GM23248 (cell line): ENCODE results near the gene EXOC3L1. TPM values are rescaled to one million over a fixed set of nuclear protein-coding genes. Genes with fewer than 3 reads are reported as not detected.

Experiments
- DNase-seq: peaks from one replicate; pipeline ENCODE4 v3.0.0-alpha.2; 2015
- H2AFZ ChIP-seq: fragments of 200-600 bp; sonication (generic); 2 replicates; pipeline ENCODE4 v1.6.1; 2016; ENCODE audit warnings: antibody characterized with exemption
- H3F3A ChIP-seq: fragments of 200-600 bp; sonication (generic); 2 replicates; pipeline ENCODE4 v1.6.1; 2016; ENCODE audit warnings: mild to moderate bottlenecking, antibody characterized with exemption, mixed run types; ENCODE audit not compliant: insufficient read depth
- H3K27ac ChIP-seq: fragments of 200-600 bp; sonication (generic); 2 replicates; pipeline ENCODE4 v1.5.1; 2016; ENCODE audit warnings: mild to moderate bottlenecking
- H3K27me3 ChIP-seq: fragments of 200-600 bp; sonication (generic); replicated peaks from 2 replicates; pipeline ENCODE4 v1.6.1; 2016; ENCODE audit warnings: mild to moderate bottlenecking; ENCODE audit not compliant: insufficient read depth
- H3K36me3 ChIP-seq: fragments of 200-600 bp; sonication (generic); 2 replicates; pipeline ENCODE4 v1.6.1; 2016; ENCODE audit warnings: low read depth, mild to moderate bottlenecking
- H3K4me1 ChIP-seq: fragments of 200-600 bp; sonication (generic); 2 replicates; pipeline ENCODE4 v1.6.1; 2016; ENCODE audit warnings: mild to moderate bottlenecking; ENCODE audit not compliant: insufficient read depth
- H3K4me2 ChIP-seq: fragments of 200-600 bp; sonication (generic); one replicate; pipeline ENCODE4 v1.6.1; 2016; ENCODE audit warnings: mild to moderate bottlenecking; ENCODE audit not compliant: unreplicated experiment
- H3K4me3 ChIP-seq: fragments of 200-600 bp; sonication (generic); 2 replicates; pipeline ENCODE4 v1.5.1; 2016; ENCODE audit warnings: mild to moderate bottlenecking
- H3K79me2 ChIP-seq: fragments of 200-600 bp; sonication (generic); 2 replicates; pipeline ENCODE4 v1.6.1; 2016; ENCODE audit warnings: mild to moderate bottlenecking; ENCODE audit not compliant: insufficient read depth
- H3K9ac ChIP-seq: fragments of 200-600 bp; sonication (generic); 2 replicates; pipeline ENCODE4 v1.6.1; 2016; ENCODE audit warnings: mild to moderate bottlenecking
- H3K9me2 ChIP-seq: fragments of 200-600 bp; sonication (generic); 2 replicates; pipeline ENCODE4 v1.6.1; 2016; ENCODE audit warnings: mixed run types, mild to moderate bottlenecking, moderate library complexity; ENCODE audit not compliant: insufficient read depth
- H3K9me3 ChIP-seq: fragments of 200-600 bp; sonication (generic); one replicate; pipeline ENCODE4 v1.6.1; 2017; ENCODE audit warnings: low read depth
- H4K20me1 ChIP-seq: fragments of 200-600 bp; sonication (generic); 2 replicates; pipeline ENCODE4 v1.6.0; 2016; ENCODE audit not compliant: insufficient read depth
- EZH2 ChIP-seq: fragments of 200-600 bp; sonication (generic); IDR thresholded peaks from 2 replicates; pipeline ENCODE4 v1.6.1; 2018; ENCODE audit warnings: antibody characterized with exemption, mild to moderate bottlenecking; ENCODE audit not compliant: insufficient read depth, poor library complexity, severe bottlenecking
- EZH2phosphoT487 ChIP-seq: fragments of 200-600 bp; sonication (generic); IDR thresholded peaks from 2 replicates; pipeline ENCODE4 v1.6.1; 2018; ENCODE audit warnings: antibody characterized with exemption, moderate library complexity, mild to moderate bottlenecking, low read depth; ENCODE audit not compliant: insufficient read depth
- WGBS, 2 experiments: methylation state at CpG; one replicate each; pipeline ENCODE4 v1.1.6; 2015 to 2017; ENCODE audit warnings: low lambda C conversion rate in 2 of 2, low coverage in 1 of 2; ENCODE audit errors: missing lambda C conversion rate in 2 of 2; 5-methylcytosine and 5-hydroxymethylcytosine counted together
- in situ Hi-C: fragments of 300-500 bp; cut with MboI; formaldehyde crosslinking; loops from 2 replicates; pipeline ENCODE4 v1.15.0; 2020
- polyA plus RNA-seq: library from polyadenylated mRNA; unstranded; fragments of >200 nt; fragmentation: Nextera tagmentation; extraction: Ambion mirVana; gene quantifications from 2 replicates; pipeline ENCODE4 v1.2.1, GENCODE V29; 2016
- total RNA-seq: library from RNA; depleted of rRNA; stranded (reverse); fragments of >200 nt; shearing (Covaris generic); gene quantifications from 2 replicates; pipeline ENCODE4 v1.2.3, GENCODE V29; 2014

EXOC3L1 gene
- total and polyA plus RNA-seq, 2 experiments from 2014 or later, result 0.28 TPM; not detected in 1

GRCh38 chr16:67183627-67184452 is 6.1 kb downstream of the EXOC3L1 start, which contains the start of gene MATCAP1:
Gene MATCAP1, minus strand, starts transcription at chr16:67183963. Its CDS starts 3,353 bp downstream, at chr16:67180610.
- Histone ChIP-seq H3K4me2 (peak within 1 kb of the TSS; percentile 73), H3K4me1 (peaks cover 24% of the 10 kb centered on the region), H3K79me2 (peaks cover 12% of the 10 kb centered on the region), H3K4me3 (peak within 1 kb of the TSS; percentile 79), H3K27ac (peak within 1 kb of the TSS; percentile 82), H3K9me3 (no peaks in the 10 kb centered on the region), H4K20me1 (no peaks in the 10 kb centered on the region), H2AFZ (peak within 1 kb of the TSS; percentile 69), H3K9me2 (no peaks in the 10 kb centered on the region), H3K27me3 (no peaks in the 10 kb centered on the region), H3K36me3 (no peaks in the 10 kb centered on the region), H3F3A (peaks cover 18% of the 10 kb centered on the region), H3K9ac (peak within 1 kb of the TSS; percentile 81)
- 1% methylated on average over 67 to 76 of the region's 77 CpGs for WGBS, 2 experiments
- DNase-seq, result peak; percentile 98
- TF ChIP-seq EZH2 (no peak), EZH2phosphoT487 (no peak)
- in situ Hi-C loops, result no loop called here

- peak overlapping the region; percentile 69 for H2AFZ ChIP-seq
- peak overlapping the region; percentile 81 for H3K9ac ChIP-seq
- H3K9me2 ChIP-seq, result no peaks in the 10 kb centered on the region
- H3K9me3 ChIP-seq, result no peaks in the 10 kb centered on the region
- H3K27me3 ChIP-seq, result no peaks in the 10 kb centered on the region
- H4K20me1 ChIP-seq, result no peaks in the 10 kb centered on the region
- H3K4me3 ChIP-seq, result peak overlapping the region; percentile 79
- no peaks in the 10 kb centered on the region for H3K36me3 ChIP-seq
- peak overlapping the region; percentile 73 for H3K4me2 ChIP-seq
- peaks cover 18% of the 10 kb centered on the region for H3F3A ChIP-seq
- H3K27ac ChIP-seq, result peak overlapping the region; percentile 82
- TF ChIP-seq EZH2phosphoT487, result no peak
- TF ChIP-seq EZH2, result no peak
- peaks cover 12% of the 10 kb centered on the region for H3K79me2 ChIP-seq
- in situ Hi-C loops, result no loop called here
- 1 to 5% methylated on average over 11 of the region's 11 CpGs for WGBS, 2 experiments
- no peak for DNase-seq
- peaks cover 24% of the 10 kb centered on the region for H3K4me1 ChIP-seq
Observed at GRCh38 chr16:67183284-67183626, 6.7 kb downstream of the EXOC3L1 start.

GRCh38 chr16:67182288-67182687 is 7.6 kb downstream of the EXOC3L1 start:
- Histone ChIP-seq H3K4me2 (peak overlapping the region; percentile 73), H3K9ac (no peak overlapping the region), H3K4me1 (peaks cover 24% of the 10 kb centered on the region), H2AFZ (no peak overlapping the region), H3K36me3 (no peaks in the 10 kb centered on the region), H4K20me1 (no peaks in the 10 kb centered on the region), H3K27me3 (no peaks in the 10 kb centered on the region), H3K79me2 (peaks cover 12% of the 10 kb centered on the region), H3K4me3 (no peak overlapping the region; the same call in 1 of the 2 replicates), H3K27ac (no peak overlapping the region), H3K9me2 (no peaks in the 10 kb centered on the region), H3F3A (peaks cover 18% of the 10 kb centered on the region), H3K9me3 (no peaks in the 10 kb centered on the region)
- no peak for TF ChIP-seq EZH2
- no peak for TF ChIP-seq EZH2phosphoT487
- in situ Hi-C loops, result no loop called here
- no peak for DNase-seq
- 95 to 100% methylated on average over 2 of the region's 2 CpGs for WGBS, 2 experiments

- peaks cover 24% of the 10 kb centered on the region for H3K4me1 ChIP-seq
- H2AFZ ChIP-seq, result no peak overlapping the region
- H4K20me1 ChIP-seq, result no peaks in the 10 kb centered on the region
- H3K9me2 ChIP-seq, result no peaks in the 10 kb centered on the region
- no peak overlapping the region for H3K9ac ChIP-seq
- H3K79me2 ChIP-seq, result peaks cover 12% of the 10 kb centered on the region
- in situ Hi-C loops, result no loop called here
- H3K4me2 ChIP-seq, result peak overlapping the region; percentile 34
- no peaks in the 10 kb centered on the region for H3K27me3 ChIP-seq
- no peaks in the 10 kb centered on the region for H3K36me3 ChIP-seq
- no peaks in the 10 kb centered on the region for H3K9me3 ChIP-seq
- H3K4me3 ChIP-seq, result 0 out of 2 replicates have a peak overlapping the region, but pooled peaks have one; percentile 5
- 0 to 2% methylated on average over 2 of the region's 2 CpGs for WGBS, 2 experiments
- TF ChIP-seq EZH2, result no peak
- no peak for TF ChIP-seq EZH2phosphoT487
- DNase-seq, result peak; percentile 92
- H3K27ac ChIP-seq, result peak overlapping the region; percentile 40; the same call in 1 of the 2 replicates
- H3F3A ChIP-seq, result peaks cover 18% of the 10 kb centered on the region
Observed at GRCh38 chr16:67181346-67181745, 8.6 kb downstream of the EXOC3L1 start.
